ENCODE data around the gene ZFYVE28. TPM values are rescaled to one million over a fixed set of nuclear protein-coding genes. Genes with fewer than 3 reads are reported as not detected.

The ZFYVE28 gene
- total RNA-seq, 1 experiment from 2014 or later: 19.2 TPM

DNA sequence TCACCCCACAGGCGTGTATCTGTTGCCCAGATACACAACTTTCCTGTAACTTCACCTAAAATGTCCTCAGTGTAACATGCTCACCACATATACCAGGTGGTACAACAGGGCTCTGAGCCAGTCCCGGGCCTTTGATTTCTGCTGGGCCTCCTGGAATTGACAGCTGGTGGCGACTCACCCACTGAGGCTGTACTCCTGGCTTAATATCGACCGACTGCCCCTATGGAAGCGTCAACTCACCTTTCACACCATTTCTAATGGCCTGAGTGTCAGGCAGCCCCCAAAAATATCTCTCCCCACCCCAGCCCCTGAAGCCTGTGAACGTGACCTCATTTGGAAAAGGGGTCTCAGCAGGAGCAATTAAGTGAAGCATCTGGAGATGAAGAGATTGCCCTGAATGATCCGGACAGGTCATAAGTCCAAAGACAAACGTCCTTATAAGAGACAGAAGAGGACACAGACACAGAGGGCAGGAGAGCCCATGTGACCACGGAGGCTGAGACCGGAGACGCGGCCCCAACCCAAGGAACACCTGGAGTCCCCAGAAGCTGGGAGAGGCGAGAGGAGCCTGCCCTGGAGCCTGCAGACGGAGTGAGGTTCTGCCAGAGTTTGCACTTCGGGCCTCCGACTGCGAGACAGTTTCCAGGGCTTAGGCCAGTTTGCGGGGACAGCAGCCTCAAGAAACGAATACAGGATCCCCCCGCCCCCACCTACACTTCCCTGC is 144.0 kb downstream of the ZFYVE28 start:
- Histone ChIP-seq H3K27me3 (ENCODE audit: insufficient read depth, low read length) (no peaks in the 10 kb centered on the region), H3K4me1 (ENCODE audit: control insufficient read depth in 1 of 2, insufficient read depth in 2 of 2, low read length in 2 of 2) (no peaks in the 10 kb centered on the region), H3K36me3 (ENCODE audit: control insufficient read depth in 1 of 2, insufficient read depth in 2 of 2, low read length in 2 of 2) (no peaks in the 10 kb centered on the region), H3K4me3 (replicated peaks in 1 of 2; ENCODE audit: low read depth in 1 of 2, low read length in 2 of 2) (no peak overlapping the region), H3K9me3 (ENCODE audit: control insufficient read depth in 1 of 2, insufficient read depth in 1 of 2, low read depth in 1 of 2, low read length in 2 of 2) (no peaks in the 10 kb centered on the region), H3K4me2 (ENCODE audit: low read length) (no peak overlapping the region), H3K9ac (ENCODE audit: low read length) (no peak overlapping the region), H4K20me1 (ENCODE audit: insufficient read depth) (no peaks in the 10 kb centered on the region), H2AFZ (ENCODE audit: low read depth, low read length, poor library complexity, severe bottlenecking) (no peak overlapping the region), H3K9me2 (ENCODE audit: insufficient read depth) (no peaks in the 10 kb centered on the region), H3K27ac (ENCODE audit: low read depth, low read length) (no peak overlapping the region), H3K79me2 (ENCODE audit: insufficient read depth, low read length) (no peaks in the 10 kb centered on the region)
- CTCF ChIA-PET: no interaction called here
- DNase-seq (ENCODE audit: low read depth, low spot score): no peak
- no TSS peak for BruUV-seq (replicated peaks)
- POLR2A ChIA-PET: no interaction called here
- TF ChIP-seq SRF (IDR thresholded peaks at IDR 0.05; ENCODE audit: low read depth) (no peak), TCF7L2 (IDR thresholded peaks at IDR 0.05; ENCODE audit: borderline replicate concordance, extremely low read depth, insufficient read depth, insufficient read length) (no peak), SP1 (IDR thresholded peaks at IDR 0.05; ENCODE audit: low read depth) (no peak), CEBPB (IDR thresholded peaks at IDR 0.05; ENCODE audit: low read depth) (no peak), POLR2AphosphoS5 (IDR thresholded peaks at IDR 0.05; ENCODE audit: low read depth, low read length) (no peak), YY1 (IDR thresholded peaks at IDR 0.05; ENCODE audit: extremely low read depth, insufficient replicate concordance, low read depth, low read length) (no peak), SIN3A (IDR thresholded peaks at IDR 0.05; ENCODE audit: low read depth) (no peak), FOSL1 (IDR thresholded peaks at IDR 0.05; ENCODE audit: low read depth) (no peak), RAD21 (IDR thresholded peaks at IDR 0.05; ENCODE audit: low read depth) (no peak), POLR2A (IDR thresholded peaks at IDR 0.05; ENCODE audit: borderline replicate concordance, extremely low read depth, insufficient read depth, insufficient read length) (no peak), EZH2phosphoT487 (IDR thresholded peaks at IDR 0.05; ENCODE audit: borderline replicate concordance) (no peak), ZNF274 (IDR thresholded peaks at IDR 0.05; ENCODE audit: low read depth, low read length) (no peak), EZH2 (IDR thresholded peaks at IDR 0.05) (no peak), ZFX (IDR thresholded peaks at IDR 0.05) (no peak)
- TF ChIP-seq, protein P1, sequence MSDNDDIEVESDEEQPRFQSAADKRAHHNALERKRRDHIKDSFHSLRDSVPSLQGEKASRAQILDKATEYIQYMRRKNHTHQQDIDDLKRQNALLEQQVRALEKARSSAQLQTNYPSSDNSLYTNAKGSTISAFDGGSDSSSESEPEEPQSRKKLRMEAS (IDR thresholded peaks at IDR 0.05): no peak
- TF ChIP-seq, protein P2, sequence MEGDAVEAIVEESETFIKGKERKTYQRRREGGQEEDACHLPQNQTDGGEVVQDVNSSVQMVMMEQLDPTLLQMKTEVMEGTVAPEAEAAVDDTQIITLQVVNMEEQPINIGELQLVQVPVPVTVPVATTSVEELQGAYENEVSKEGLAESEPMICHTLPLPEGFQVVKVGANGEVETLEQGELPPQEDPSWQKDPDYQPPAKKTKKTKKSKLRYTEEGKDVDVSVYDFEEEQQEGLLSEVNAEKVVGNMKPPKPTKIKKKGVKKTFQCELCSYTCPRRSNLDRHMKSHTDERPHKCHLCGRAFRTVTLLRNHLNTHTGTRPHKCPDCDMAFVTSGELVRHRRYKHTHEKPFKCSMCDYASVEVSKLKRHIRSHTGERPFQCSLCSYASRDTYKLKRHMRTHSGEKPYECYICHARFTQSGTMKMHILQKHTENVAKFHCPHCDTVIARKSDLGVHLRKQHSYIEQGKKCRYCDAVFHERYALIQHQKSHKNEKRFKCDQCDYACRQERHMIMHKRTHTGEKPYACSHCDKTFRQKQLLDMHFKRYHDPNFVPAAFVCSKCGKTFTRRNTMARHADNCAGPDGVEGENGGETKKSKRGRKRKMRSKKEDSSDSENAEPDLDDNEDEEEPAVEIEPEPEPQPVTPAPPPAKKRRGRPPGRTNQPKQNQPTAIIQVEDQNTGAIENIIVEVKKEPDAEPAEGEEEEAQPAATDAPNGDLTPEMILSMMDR (IDR thresholded peaks at IDR 0.05 in 2 of 3, conservative IDR thresholded peaks at IDR 0.05 in 1 of 3; ENCODE audit: borderline replicate concordance in 1 of 3, insufficient read depth in 1 of 3, low read depth in 2 of 3, low read length in 2 of 3): no peak
- TF ChIP-seq, protein P3, sequence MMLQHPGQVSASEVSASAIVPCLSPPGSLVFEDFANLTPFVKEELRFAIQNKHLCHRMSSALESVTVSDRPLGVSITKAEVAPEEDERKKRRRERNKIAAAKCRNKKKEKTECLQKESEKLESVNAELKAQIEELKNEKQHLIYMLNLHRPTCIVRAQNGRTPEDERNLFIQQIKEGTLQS (IDR thresholded peaks at IDR 0.05): no peak
- TF ChIP-seq, protein P4, sequence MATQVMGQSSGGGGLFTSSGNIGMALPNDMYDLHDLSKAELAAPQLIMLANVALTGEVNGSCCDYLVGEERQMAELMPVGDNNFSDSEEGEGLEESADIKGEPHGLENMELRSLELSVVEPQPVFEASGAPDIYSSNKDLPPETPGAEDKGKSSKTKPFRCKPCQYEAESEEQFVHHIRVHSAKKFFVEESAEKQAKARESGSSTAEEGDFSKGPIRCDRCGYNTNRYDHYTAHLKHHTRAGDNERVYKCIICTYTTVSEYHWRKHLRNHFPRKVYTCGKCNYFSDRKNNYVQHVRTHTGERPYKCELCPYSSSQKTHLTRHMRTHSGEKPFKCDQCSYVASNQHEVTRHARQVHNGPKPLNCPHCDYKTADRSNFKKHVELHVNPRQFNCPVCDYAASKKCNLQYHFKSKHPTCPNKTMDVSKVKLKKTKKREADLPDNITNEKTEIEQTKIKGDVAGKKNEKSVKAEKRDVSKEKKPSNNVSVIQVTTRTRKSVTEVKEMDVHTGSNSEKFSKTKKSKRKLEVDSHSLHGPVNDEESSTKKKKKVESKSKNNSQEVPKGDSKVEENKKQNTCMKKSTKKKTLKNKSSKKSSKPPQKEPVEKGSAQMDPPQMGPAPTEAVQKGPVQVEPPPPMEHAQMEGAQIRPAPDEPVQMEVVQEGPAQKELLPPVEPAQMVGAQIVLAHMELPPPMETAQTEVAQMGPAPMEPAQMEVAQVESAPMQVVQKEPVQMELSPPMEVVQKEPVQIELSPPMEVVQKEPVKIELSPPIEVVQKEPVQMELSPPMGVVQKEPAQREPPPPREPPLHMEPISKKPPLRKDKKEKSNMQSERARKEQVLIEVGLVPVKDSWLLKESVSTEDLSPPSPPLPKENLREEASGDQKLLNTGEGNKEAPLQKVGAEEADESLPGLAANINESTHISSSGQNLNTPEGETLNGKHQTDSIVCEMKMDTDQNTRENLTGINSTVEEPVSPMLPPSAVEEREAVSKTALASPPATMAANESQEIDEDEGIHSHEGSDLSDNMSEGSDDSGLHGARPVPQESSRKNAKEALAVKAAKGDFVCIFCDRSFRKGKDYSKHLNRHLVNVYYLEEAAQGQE (IDR thresholded peaks at IDR 0.05; ENCODE audit: low read depth): no peak
- no peak for ATAC-seq
- intact Hi-C loops (cut with micrococcal nuclease): no loop called here
- RAD21 ChIA-PET (ENCODE audit: low non-redundant PET in 1 of 2, low total read pairs in 2 of 2, uncharacterized antibody in 2 of 2, unreplicated experiment in 2 of 2): no interaction called here

Data from HCT116 (cell line).